HepG2 (cell line): ENCODE results near the gene ENTPD2. TPM values are rescaled to one million over a fixed set of nuclear protein-coding genes. Genes with fewer than 3 reads are reported as not detected.
A peak's percentile ranks its signal among the peaks of the same experiment; 100 is the strongest.

Experiments used
- CCAR2 ChIP-seq: fragments of 200-400 bp; formaldehyde crosslinking; optimal IDR thresholded peaks from 2 replicates; pipeline ENCODE3; 2018; ENCODE audit warnings: low read depth, mild to moderate bottlenecking, low read length, moderate library complexity
- GRHL1 ChIP-seq: sonication (generic); formaldehyde crosslinking; conservative IDR thresholded peaks from 2 replicates; pipeline ENCODE4 v1.8.0; 2022; ENCODE audit warnings: missing genetic modification reagents
- GTF2F1 ChIP-seq: fragments of 150-350 bp; IDR thresholded peaks from 2 replicates; pipeline ENCODE4 v1.6.1; 2014; ENCODE audit warnings: low read length
- HNRNPL ChIP-seq: fragments of 200-400 bp; formaldehyde crosslinking; IDR thresholded peaks from 2 replicates; pipeline ENCODE4 v1.6.1; 2017; ENCODE audit warnings: mild to moderate bottlenecking, low read depth, low read length
- HOXA7 ChIP-seq: sonication (generic); formaldehyde crosslinking; IDR thresholded peaks from 2 replicates; pipeline ENCODE4 v1.8.1; 2022; ENCODE audit warnings: mild to moderate bottlenecking, missing genetic modification reagents, moderate library complexity
- MLLT10 ChIP-seq: sonication (generic); formaldehyde crosslinking; IDR thresholded peaks from 2 replicates; pipeline ENCODE4 v1.4.0; 2020; ENCODE audit warnings: missing genetic modification reagents
- NCOA5 ChIP-seq: sonication (generic); formaldehyde crosslinking; IDR thresholded peaks from 2 replicates; pipeline ENCODE4 v1.4.0; 2020; ENCODE audit warnings: missing genetic modification reagents
- NFE2 ChIP-seq: sonication (generic); formaldehyde crosslinking; IDR thresholded peaks from 2 replicates; pipeline ENCODE4 v1.4.0; 2020; ENCODE audit warnings: missing genetic modification reagents
- POLR2A ChIP-seq, 2 experiments: IDR thresholded peaks; 2 replicates each; pipeline ENCODE4 v1.6.1; 2011; ENCODE audit warnings: low read depth in 2 of 2, low read length in 2 of 2, mild to moderate bottlenecking in 1 of 2, moderate library complexity in 1 of 2; ENCODE audit not compliant: insufficient read depth in 1 of 2
- SETDB1 ChIP-seq: sonication (generic); formaldehyde crosslinking; IDR thresholded peaks from 2 replicates; pipeline ENCODE4 v1.5.1; 2020; ENCODE audit warnings: missing genetic modification reagents, mild to moderate bottlenecking, borderline replicate concordance
- SRY ChIP-seq: sonication (generic); formaldehyde crosslinking; IDR thresholded peaks from 2 replicates; pipeline ENCODE4 v1.8.0; 2022; ENCODE audit warnings: mild to moderate bottlenecking, missing genetic modification reagents
- TFAP4 ChIP-seq: sonication (generic); IDR thresholded peaks from 2 replicates; pipeline ENCODE4 v1.6.1; 2016; ENCODE audit warnings: low read depth, borderline replicate concordance
- ZBTB26 ChIP-seq: IDR thresholded peaks from 2 replicates; pipeline ENCODE4 v1.6.1; 2016; ENCODE audit warnings: missing compliant biosample characterization, missing genetic modification reagents, borderline replicate concordance
- ZC3H13 ChIP-seq: sonication (generic); formaldehyde crosslinking; IDR thresholded peaks from 2 replicates; pipeline ENCODE4 v1.8.1; 2023; ENCODE audit warnings: mild to moderate bottlenecking, missing genetic modification reagents, moderate library complexity
- ZIK1 ChIP-seq: sonication (generic); formaldehyde crosslinking; IDR thresholded peaks from 2 replicates; pipeline ENCODE4 v1.5.0; 2020; ENCODE audit warnings: mild to moderate bottlenecking, low read depth, missing genetic modification reagents, borderline replicate concordance
- ZNF124 ChIP-seq: sonication (generic); formaldehyde crosslinking; IDR thresholded peaks from 2 replicates; pipeline ENCODE4 v1.4.0; 2020; ENCODE audit warnings: missing genetic modification reagents
- ZNF446 ChIP-seq: sonication (generic); formaldehyde crosslinking; IDR thresholded peaks from 2 replicates; pipeline ENCODE4 v1.5.0; 2020; ENCODE audit warnings: mild to moderate bottlenecking, missing genetic modification reagents
- ZNF562 ChIP-seq: sonication (generic); formaldehyde crosslinking; IDR thresholded peaks from 2 replicates; pipeline ENCODE4 v1.8.0; 2022; ENCODE audit warnings: missing genetic modification reagents, borderline replicate concordance
- ZNF614 ChIP-seq: IDR thresholded peaks from 2 replicates; pipeline ENCODE4 v1.6.1; 2018; ENCODE audit warnings: missing biosample characterization, missing genetic modification reagents, inconsistent platforms, borderline replicate concordance
- ZNF678 ChIP-seq: sonication (generic); formaldehyde crosslinking; IDR thresholded peaks from 2 replicates; pipeline ENCODE4 v1.4.0; 2020; ENCODE audit warnings: mild to moderate bottlenecking, missing genetic modification reagents
- polyA plus RNA-seq, 8 experiments: library from polyadenylated mRNA; depleted of rRNA in 3 of 8; stranded (reverse) in 7 of 8; unstranded in 1 of 8; fragments of >200 nt; fragmentation: Illumina TruSeq in 4 of 8; extraction: Trizol in 4 of 8; gene quantifications; 2 replicates each; pipeline versions ENCODE4 v1.2.1 to v1.2.3, GENCODE V29; 2011 to 2016; ENCODE audit warnings: low read depth in 4 of 8, missing spikeins in 1 of 8, mixed read lengths in 1 of 8; ENCODE audit not compliant: insufficient read depth in 1 of 8
- total RNA-seq, 5 experiments: library from RNA; depleted of rRNA; stranded (reverse); fragments of >200 nt; fragmentation: Illumina TruSeq; extraction: Trizol; gene quantifications; 2 replicates each; pipeline ENCODE4 v1.2.3, GENCODE V29; 2016; ENCODE audit warnings: low read depth in 1 of 5
- TF ChIP-seq, protein P1 (sequence below): sonication (generic); formaldehyde crosslinking; IDR thresholded peaks from 2 replicates; pipeline ENCODE4 v1.5.1; 2020; ENCODE audit warnings: missing genetic modification reagents, mild to moderate bottlenecking, borderline replicate concordance
- TF ChIP-seq, protein P2 (sequence below): sonication (generic); formaldehyde crosslinking; IDR thresholded peaks from 2 replicates; pipeline ENCODE4 v1.9.0; 2022; ENCODE audit warnings: missing genetic modification reagents, mild to moderate bottlenecking, borderline replicate concordance

Gene ENTPD2
- total and polyA plus RNA-seq, 2 of the 13 experiments (the other 11 are each of a cell fraction or from before 2014, with no cell fraction given): 0.95 to 3.2 TPM

GRCh38 chr9:137054932-137055384 is 1.1 kb upstream of the ENTPD2 start (continued):
- TF ChIP-seq, protein P1, sequence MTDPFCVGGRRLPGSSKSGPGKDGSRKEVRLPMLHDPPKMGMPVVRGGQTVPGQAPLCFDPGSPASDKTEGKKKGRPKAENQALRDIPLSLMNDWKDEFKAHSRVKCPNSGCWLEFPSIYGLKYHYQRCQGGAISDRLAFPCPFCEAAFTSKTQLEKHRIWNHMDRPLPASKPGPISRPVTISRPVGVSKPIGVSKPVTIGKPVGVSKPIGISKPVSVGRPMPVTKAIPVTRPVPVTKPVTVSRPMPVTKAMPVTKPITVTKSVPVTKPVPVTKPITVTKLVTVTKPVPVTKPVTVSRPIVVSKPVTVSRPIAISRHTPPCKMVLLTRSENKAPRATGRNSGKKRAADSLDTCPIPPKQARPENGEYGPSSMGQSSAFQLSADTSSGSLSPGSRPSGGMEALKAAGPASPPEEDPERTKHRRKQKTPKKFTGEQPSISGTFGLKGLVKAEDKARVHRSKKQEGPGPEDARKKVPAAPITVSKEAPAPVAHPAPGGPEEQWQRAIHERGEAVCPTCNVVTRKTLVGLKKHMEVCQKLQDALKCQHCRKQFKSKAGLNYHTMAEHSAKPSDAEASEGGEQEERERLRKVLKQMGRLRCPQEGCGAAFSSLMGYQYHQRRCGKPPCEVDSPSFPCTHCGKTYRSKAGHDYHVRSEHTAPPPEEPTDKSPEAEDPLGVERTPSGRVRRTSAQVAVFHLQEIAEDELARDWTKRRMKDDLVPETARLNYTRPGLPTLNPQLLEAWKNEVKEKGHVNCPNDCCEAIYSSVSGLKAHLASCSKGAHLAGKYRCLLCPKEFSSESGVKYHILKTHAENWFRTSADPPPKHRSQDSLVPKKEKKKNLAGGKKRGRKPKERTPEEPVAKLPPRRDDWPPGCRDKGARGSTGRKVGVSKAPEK (CRISPR knock-in tag): no peak
- TF ChIP-seq SETDB1: no peak
- no peak for TF ChIP-seq CCAR2
- TF ChIP-seq ZNF678 (CRISPR knock-in tag): no peak
- no peak for TF ChIP-seq ZNF614 (CRISPR knock-in tag)
- TF ChIP-seq ZNF446: peak; percentile 57; the same call in 1 of the 2 replicates
- no peak for TF ChIP-seq MLLT10 (CRISPR knock-in tag)
- TF ChIP-seq POLR2A (IDR thresholded peaks at IDR 0.05; ENCODE audit: insufficient read depth in 1 of 2, low read depth in 2 of 2, low read length in 2 of 2): peak in 1 of 2 experiments; percentile 44; a peak in 1 of 4 replicates
- TF ChIP-seq ZC3H13: peak; percentile 17; the same call in 1 of the 2 replicates
- no peak for TF ChIP-seq ZBTB26
- no peak for TF ChIP-seq ZNF562
- TF ChIP-seq HOXA7 (CRISPR knock-in tag): 0 out of 2 replicates have a peak, but pooled peaks have one; percentile 40
- TF ChIP-seq, protein P2, sequence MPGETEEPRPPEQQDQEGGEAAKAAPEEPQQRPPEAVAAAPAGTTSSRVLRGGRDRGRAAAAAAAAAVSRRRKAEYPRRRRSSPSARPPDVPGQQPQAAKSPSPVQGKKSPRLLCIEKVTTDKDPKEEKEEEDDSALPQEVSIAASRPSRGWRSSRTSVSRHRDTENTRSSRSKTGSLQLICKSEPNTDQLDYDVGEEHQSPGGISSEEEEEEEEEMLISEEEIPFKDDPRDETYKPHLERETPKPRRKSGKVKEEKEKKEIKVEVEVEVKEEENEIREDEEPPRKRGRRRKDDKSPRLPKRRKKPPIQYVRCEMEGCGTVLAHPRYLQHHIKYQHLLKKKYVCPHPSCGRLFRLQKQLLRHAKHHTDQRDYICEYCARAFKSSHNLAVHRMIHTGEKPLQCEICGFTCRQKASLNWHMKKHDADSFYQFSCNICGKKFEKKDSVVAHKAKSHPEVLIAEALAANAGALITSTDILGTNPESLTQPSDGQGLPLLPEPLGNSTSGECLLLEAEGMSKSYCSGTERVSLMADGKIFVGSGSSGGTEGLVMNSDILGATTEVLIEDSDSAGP (CRISPR knock-in tag): no peak
- TF ChIP-seq GRHL1 (CRISPR knock-in tag): no peak
- TF ChIP-seq HNRNPL: peak; percentile 62; the same call in 1 of the 2 replicates
- TF ChIP-seq ZNF124 (CRISPR knock-in tag): no peak
- peak; percentile 24; the same call in 1 of the 2 replicates for TF ChIP-seq NCOA5 (CRISPR knock-in tag)
- TF ChIP-seq ZIK1 (CRISPR knock-in tag): no peak
- no peak for TF ChIP-seq NFE2 (CRISPR knock-in tag)
- no peak for TF ChIP-seq TFAP4
- TF ChIP-seq SRY (CRISPR knock-in tag): no peak
- TF ChIP-seq GTF2F1: no peak
